Liver (tissue), 9 donors: Measurements from ENCODE around the gene DLX4. TPM values are rescaled to one million over a fixed set of nuclear protein-coding genes. Genes with fewer than 3 reads are reported as not detected.

ENCODE experiments used
- DNase-seq: peaks from one replicate; pipeline ENCODE4 v3.0.0-alpha.2; 2017; ENCODE audit warnings: low spot score
- H3K27ac ChIP-seq, 2 donors: one replicate each; pipeline ENCODE4 v1.7.0; 2013; ENCODE audit warnings: inconsistent platforms in 2 of 2, low read length in 2 of 2, control low read depth in 1 of 2, low read depth in 1 of 2, mild to moderate bottlenecking in 1 of 2
- H3K27me3 ChIP-seq, 4 donors: one replicate each; pipeline versions ENCODE4 v1.6.1 to v1.7.0; 2013; ENCODE audit warnings: low read length in 3 of 4, inconsistent platforms in 1 of 4, mild to moderate bottlenecking in 1 of 4, moderate library complexity in 1 of 4; ENCODE audit not compliant: control insufficient read depth in 4 of 4, insufficient read depth in 4 of 4
- H3K36me3 ChIP-seq, 4 donors: one replicate each; pipeline versions ENCODE4 v1.6.1 to v1.7.0; 2013; ENCODE audit warnings: low read length in 3 of 4, mild to moderate bottlenecking in 3 of 4, low read depth in 1 of 4, moderate library complexity in 1 of 4; ENCODE audit not compliant: control insufficient read depth in 4 of 4, insufficient read depth in 3 of 4
- H3K4me1 ChIP-seq, 4 donors: one replicate each; pipeline versions ENCODE4 v1.6.1 to v1.7.0; 2013; ENCODE audit warnings: low read length in 3 of 4, mild to moderate bottlenecking in 3 of 4, moderate library complexity in 1 of 4; ENCODE audit not compliant: control insufficient read depth in 4 of 4, insufficient read depth in 4 of 4
- H3K4me3 ChIP-seq, 3 donors: one replicate each; pipeline versions ENCODE4 v1.6.1 to v1.7.0; 2013; ENCODE audit warnings: low read length in 3 of 3, control low read depth in 1 of 3, low read depth in 1 of 3, mild to moderate bottlenecking in 1 of 3
- H3K9ac ChIP-seq, 2 donors: one replicate each; pipeline ENCODE4 v1.7.0; 2013; ENCODE audit warnings: low read length in 2 of 2, mild to moderate bottlenecking in 2 of 2, moderate library complexity in 2 of 2, control low read depth in 1 of 2, low read depth in 1 of 2
- H3K9me3 ChIP-seq, 4 donors: one replicate each; pipeline versions ENCODE4 v1.6.1 to v1.7.0; 2013; ENCODE audit warnings: low read length in 3 of 4; ENCODE audit not compliant: control insufficient read depth in 4 of 4
- CTCF ChIP-seq: fragments of 150-350 bp; IDR thresholded peaks from 2 replicates; pipeline ENCODE4 v1.5.1; 2017; ENCODE audit warnings: improper control_type of control experiment, low read depth, low read length; ENCODE audit not compliant: missing input control
- EGR1 ChIP-seq, 2 donors: IDR thresholded peaks; 2 replicates each; pipeline ENCODE4 v1.6.1; 2016 to 2018; ENCODE audit warnings: antibody characterized with exemption in 2 of 2, low read depth in 2 of 2
- FOXA1 ChIP-seq: IDR thresholded peaks from 2 replicates; pipeline ENCODE4 v1.6.1; 2016; ENCODE audit warnings: antibody characterized with exemption
- FOXA2 ChIP-seq: IDR thresholded peaks from 2 replicates; pipeline ENCODE4 v1.6.1; 2016; ENCODE audit warnings: antibody characterized with exemption
- GABPA ChIP-seq, 2 donors: IDR thresholded peaks in 1 of 2; conservative IDR thresholded peaks in 1 of 2; 2 replicates each; pipeline ENCODE4 v1.6.1; 2016; ENCODE audit warnings: antibody characterized with exemption in 2 of 2, mild to moderate bottlenecking in 1 of 2, moderate library complexity in 1 of 2
- HNF4A ChIP-seq, 2 donors: conservative IDR thresholded peaks; 2 replicates each; pipeline ENCODE4 v1.6.1; 2016; ENCODE audit warnings: antibody characterized with exemption in 2 of 2, mild to moderate bottlenecking in 2 of 2
- HNF4G ChIP-seq: IDR thresholded peaks from 2 replicates; pipeline ENCODE4 v1.6.1; 2016; ENCODE audit warnings: antibody characterized with exemption
- JUND ChIP-seq, 2 donors: IDR thresholded peaks; 2 replicates each; pipeline ENCODE4 v1.6.1; 2016; ENCODE audit warnings: antibody characterized with exemption in 2 of 2
- NR2F2 ChIP-seq: IDR thresholded peaks from 2 replicates; pipeline ENCODE4 v1.6.1; 2016; ENCODE audit warnings: antibody characterized with exemption
- RXRA ChIP-seq, 2 donors: IDR thresholded peaks; 2 replicates each; pipeline ENCODE4 v1.6.1; 2017 to 2018; ENCODE audit warnings: antibody characterized with exemption in 2 of 2, mild to moderate bottlenecking in 1 of 2
- SP1 ChIP-seq: IDR thresholded peaks from 2 replicates; pipeline ENCODE4 v1.6.1; 2018; ENCODE audit warnings: antibody characterized with exemption, mild to moderate bottlenecking
- TAF1 ChIP-seq: conservative IDR thresholded peaks from 2 replicates; pipeline ENCODE4 v1.6.1; 2016; ENCODE audit warnings: antibody characterized with exemption, mild to moderate bottlenecking
- WGBS: extraction: QIAGEN DNeasy Blood & Tissue Kit; methylation state at CpG from one replicate; pipeline ENCODE4 v1.1.7; 2013; 5-methylcytosine and 5-hydroxymethylcytosine counted together
- polyA plus RNA-seq, 2 donors: library from polyadenylated mRNA; stranded (reverse) in 1 of 2; unstranded in 1 of 2; fragments of 200-250 nt in 1 of 2; fragments of >200 nt in 1 of 2; fragmentation: Nextera tagmentation in 1 of 2; extraction: Ambion mirVana in 1 of 2; gene quantifications; one replicate each; pipeline versions ENCODE4 v1.2.1 to v1.2.3, GENCODE V29; 2013 to 2015
- total RNA-seq, 2 donors: library from RNA; depleted of rRNA; stranded (reverse); fragments of >200 nt; gene quantifications; one replicate each; pipeline ENCODE4 v1.2.3, GENCODE V29; 2014
- TF ChIP-seq, protein P1 (sequence below): IDR thresholded peaks from 2 replicates; pipeline ENCODE4 v1.6.1; 2016; ENCODE audit warnings: antibody characterized with exemption
- TF ChIP-seq, protein P2 (sequence below): IDR thresholded peaks from 2 replicates; pipeline ENCODE4 v1.6.1; 2016; ENCODE audit warnings: antibody characterized with exemption
- TF ChIP-seq, protein P3 (sequence below): IDR thresholded peaks from 2 replicates; pipeline ENCODE4 v1.6.1; 2016; ENCODE audit warnings: antibody characterized with exemption
- TF ChIP-seq, protein P4 (sequence below): IDR thresholded peaks from 2 replicates; pipeline ENCODE4 v1.6.1; 2016; ENCODE audit warnings: antibody characterized with exemption, mild to moderate bottlenecking
- donor health status: healthy.
- donor health status: healthy.
- donor health status: healthy.
- donor health status: healthy.
- donor health status: healthy.

Gene DLX4
- total and polyA plus RNA-seq, 4 donors = not detected

DNA sequence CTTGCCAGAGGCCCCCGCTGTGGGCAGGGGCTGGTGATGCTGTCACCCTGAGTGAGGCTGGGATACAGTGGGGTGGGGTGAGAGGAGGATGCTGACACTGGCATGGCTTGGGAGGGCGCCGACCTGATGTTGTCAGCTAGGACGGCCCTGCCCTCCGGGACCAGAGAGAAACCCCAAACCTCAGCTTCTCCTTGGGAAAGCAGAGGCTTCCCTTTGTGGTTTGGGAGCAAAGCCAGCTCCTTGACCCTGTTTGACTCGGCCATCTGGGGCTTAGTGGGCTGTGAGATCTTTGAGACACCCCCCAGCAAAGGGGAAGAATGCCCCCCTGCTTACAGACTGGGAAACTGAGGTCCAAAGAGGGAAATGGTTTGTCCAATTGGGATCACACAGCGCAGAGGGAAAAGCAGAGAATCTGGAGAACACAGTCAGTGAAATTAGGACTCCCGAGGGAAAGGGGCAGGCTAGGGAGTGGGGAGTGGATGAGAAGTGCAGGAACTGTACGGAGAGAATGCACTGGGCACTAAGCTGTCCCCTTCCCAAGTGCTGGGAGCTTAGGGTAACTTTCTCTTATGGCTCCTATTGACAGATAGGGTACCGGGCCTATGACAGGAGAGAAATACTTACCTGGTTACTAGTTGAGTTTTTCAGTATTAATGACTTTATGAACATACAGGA lies 40.7 kb upstream of the DLX4 start:
- WGBS = 57% methylated on average over 10 of the region's 10 CpGs

GRCh38 chr17:49928837-49929475 lies 40.0 kb upstream of the DLX4 start:
- Histone ChIP-seq H3K9ac (no peak overlapping the region), H3K36me3 (no peaks in the 10 kb centered on the region), H3K4me1 (no peaks in the 10 kb centered on the region), H3K9me3 (no peaks in the 10 kb centered on the region), H3K27me3 (peaks cover 0 to 4% (median 2%) of the 10 kb centered on the region in 4 donors), H3K27ac (no peak overlapping the region), H3K4me3 (no peak overlapping the region)
- DNase-seq = no peak
- 80% methylated on average over 6 of the region's 6 CpGs for WGBS
- no peak for TF ChIP-seq HNF4G
- no peak for TF ChIP-seq FOXA1
- no peak for TF ChIP-seq TAF1
- TF ChIP-seq, protein P1, sequence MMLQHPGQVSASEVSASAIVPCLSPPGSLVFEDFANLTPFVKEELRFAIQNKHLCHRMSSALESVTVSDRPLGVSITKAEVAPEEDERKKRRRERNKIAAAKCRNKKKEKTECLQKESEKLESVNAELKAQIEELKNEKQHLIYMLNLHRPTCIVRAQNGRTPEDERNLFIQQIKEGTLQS = no peak
- TF ChIP-seq HNF4A (conservative IDR thresholded peaks at IDR 0.05) = no peak
- TF ChIP-seq FOXA2 = no peak
- TF ChIP-seq, protein P2, sequence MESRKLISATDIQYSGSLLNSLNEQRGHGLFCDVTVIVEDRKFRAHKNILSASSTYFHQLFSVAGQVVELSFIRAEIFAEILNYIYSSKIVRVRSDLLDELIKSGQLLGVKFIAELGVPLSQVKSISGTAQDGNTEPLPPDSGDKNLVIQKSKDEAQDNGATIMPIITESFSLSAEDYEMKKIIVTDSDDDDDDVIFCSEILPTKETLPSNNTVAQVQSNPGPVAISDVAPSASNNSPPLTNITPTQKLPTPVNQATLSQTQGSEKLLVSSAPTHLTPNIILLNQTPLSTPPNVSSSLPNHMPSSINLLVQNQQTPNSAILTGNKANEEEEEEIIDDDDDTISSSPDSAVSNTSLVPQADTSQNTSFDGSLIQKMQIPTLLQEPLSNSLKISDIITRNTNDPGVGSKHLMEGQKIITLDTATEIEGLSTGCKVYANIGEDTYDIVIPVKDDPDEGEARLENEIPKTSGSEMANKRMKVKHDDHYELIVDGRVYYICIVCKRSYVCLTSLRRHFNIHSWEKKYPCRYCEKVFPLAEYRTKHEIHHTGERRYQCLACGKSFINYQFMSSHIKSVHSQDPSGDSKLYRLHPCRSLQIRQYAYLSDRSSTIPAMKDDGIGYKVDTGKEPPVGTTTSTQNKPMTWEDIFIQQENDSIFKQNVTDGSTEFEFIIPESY = no peak
- no peak for TF ChIP-seq SP1
- TF ChIP-seq RXRA (IDR thresholded peaks at IDR 0.05) = no peak
- TF ChIP-seq, protein P3, sequence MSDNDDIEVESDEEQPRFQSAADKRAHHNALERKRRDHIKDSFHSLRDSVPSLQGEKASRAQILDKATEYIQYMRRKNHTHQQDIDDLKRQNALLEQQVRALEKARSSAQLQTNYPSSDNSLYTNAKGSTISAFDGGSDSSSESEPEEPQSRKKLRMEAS = no peak
- TF ChIP-seq EGR1 (IDR thresholded peaks at IDR 0.05; ENCODE audit: low read depth in 2 of 2) = no peak
- TF ChIP-seq JUND (IDR thresholded peaks at IDR 0.05) = no peak
- TF ChIP-seq NR2F2 = no peak
- TF ChIP-seq CTCF = no peak
- no peak for TF ChIP-seq GABPA (IDR thresholded peaks at IDR 0.05 in 1 of 2, conservative IDR thresholded peaks at IDR 0.05 in 1 of 2)

More for the DNA sequence above, 40.7 kb upstream of the DLX4 start:
- no peak overlapping the region for H3K9ac ChIP-seq
- no peaks in the 10 kb centered on the region for H3K9me3 ChIP-seq
- peaks cover 0 to 6% (median 2%) of the 10 kb centered on the region in 4 donors for H3K27me3 ChIP-seq
- H3K27ac ChIP-seq = no peak overlapping the region
- no peak overlapping the region for H3K4me3 ChIP-seq
- TF ChIP-seq TAF1 (no peak), CTCF (no peak)
- TF ChIP-seq, protein P4, sequence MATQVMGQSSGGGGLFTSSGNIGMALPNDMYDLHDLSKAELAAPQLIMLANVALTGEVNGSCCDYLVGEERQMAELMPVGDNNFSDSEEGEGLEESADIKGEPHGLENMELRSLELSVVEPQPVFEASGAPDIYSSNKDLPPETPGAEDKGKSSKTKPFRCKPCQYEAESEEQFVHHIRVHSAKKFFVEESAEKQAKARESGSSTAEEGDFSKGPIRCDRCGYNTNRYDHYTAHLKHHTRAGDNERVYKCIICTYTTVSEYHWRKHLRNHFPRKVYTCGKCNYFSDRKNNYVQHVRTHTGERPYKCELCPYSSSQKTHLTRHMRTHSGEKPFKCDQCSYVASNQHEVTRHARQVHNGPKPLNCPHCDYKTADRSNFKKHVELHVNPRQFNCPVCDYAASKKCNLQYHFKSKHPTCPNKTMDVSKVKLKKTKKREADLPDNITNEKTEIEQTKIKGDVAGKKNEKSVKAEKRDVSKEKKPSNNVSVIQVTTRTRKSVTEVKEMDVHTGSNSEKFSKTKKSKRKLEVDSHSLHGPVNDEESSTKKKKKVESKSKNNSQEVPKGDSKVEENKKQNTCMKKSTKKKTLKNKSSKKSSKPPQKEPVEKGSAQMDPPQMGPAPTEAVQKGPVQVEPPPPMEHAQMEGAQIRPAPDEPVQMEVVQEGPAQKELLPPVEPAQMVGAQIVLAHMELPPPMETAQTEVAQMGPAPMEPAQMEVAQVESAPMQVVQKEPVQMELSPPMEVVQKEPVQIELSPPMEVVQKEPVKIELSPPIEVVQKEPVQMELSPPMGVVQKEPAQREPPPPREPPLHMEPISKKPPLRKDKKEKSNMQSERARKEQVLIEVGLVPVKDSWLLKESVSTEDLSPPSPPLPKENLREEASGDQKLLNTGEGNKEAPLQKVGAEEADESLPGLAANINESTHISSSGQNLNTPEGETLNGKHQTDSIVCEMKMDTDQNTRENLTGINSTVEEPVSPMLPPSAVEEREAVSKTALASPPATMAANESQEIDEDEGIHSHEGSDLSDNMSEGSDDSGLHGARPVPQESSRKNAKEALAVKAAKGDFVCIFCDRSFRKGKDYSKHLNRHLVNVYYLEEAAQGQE = no peak
- no peak for DNase-seq
- H3K4me1 ChIP-seq = no peaks in the 10 kb centered on the region
- H3K36me3 ChIP-seq = no peaks in the 10 kb centered on the region
